Measurements from ENCODE around the gene ZC3H7A. TPM values are rescaled to one million over a fixed set of nuclear protein-coding genes. Genes with fewer than 3 reads are reported as not detected.
A peak's percentile ranks its signal among the peaks of the same experiment; 100 is the strongest.

The ZC3H7A gene
- total RNA-seq, 2 experiments from 2014 or later: 32.1 to 68.6 TPM

GRCh38 chr16:11795887-11796226, 1.2 kb downstream of the ZC3H7A start:
- no peak for DNase-seq (ENCODE audit: low spot score)
- H3K4me1 ChIP-seq (ENCODE audit: insufficient read depth, low read length, poor library complexity, severe bottlenecking): peaks cover 74% of the 10 kb centered on the region
- H3K4me3 ChIP-seq (ENCODE audit: low read depth, low read length, poor library complexity, severe bottlenecking): peak overlapping the region; percentile 92
- peaks cover 34% of the 10 kb centered on the region for H3K36me3 ChIP-seq (ENCODE audit: insufficient read depth, low read length)
- no peaks in the 10 kb centered on the region for H3K9me2 ChIP-seq (ENCODE audit: insufficient read depth, low read length)
- peaks cover 34% of the 10 kb centered on the region for H4K20me1 ChIP-seq (ENCODE audit: insufficient read depth, low read length)
- peak overlapping the region; percentile 97 for H3K4me2 ChIP-seq (ENCODE audit: low read length)
- no peak overlapping the region for H3K27ac ChIP-seq (ENCODE audit: low read depth, low read length, poor library complexity, severe bottlenecking)
- CTCF ChIA-PET (ENCODE audit: unreplicated experiment): interaction anchor here (0.6 kb wide), 1 partner anchor 228 kb away, joined by 4 read pairs; no protein-coding TSS in a partner anchor
- TF ChIP-seq, protein P1, sequence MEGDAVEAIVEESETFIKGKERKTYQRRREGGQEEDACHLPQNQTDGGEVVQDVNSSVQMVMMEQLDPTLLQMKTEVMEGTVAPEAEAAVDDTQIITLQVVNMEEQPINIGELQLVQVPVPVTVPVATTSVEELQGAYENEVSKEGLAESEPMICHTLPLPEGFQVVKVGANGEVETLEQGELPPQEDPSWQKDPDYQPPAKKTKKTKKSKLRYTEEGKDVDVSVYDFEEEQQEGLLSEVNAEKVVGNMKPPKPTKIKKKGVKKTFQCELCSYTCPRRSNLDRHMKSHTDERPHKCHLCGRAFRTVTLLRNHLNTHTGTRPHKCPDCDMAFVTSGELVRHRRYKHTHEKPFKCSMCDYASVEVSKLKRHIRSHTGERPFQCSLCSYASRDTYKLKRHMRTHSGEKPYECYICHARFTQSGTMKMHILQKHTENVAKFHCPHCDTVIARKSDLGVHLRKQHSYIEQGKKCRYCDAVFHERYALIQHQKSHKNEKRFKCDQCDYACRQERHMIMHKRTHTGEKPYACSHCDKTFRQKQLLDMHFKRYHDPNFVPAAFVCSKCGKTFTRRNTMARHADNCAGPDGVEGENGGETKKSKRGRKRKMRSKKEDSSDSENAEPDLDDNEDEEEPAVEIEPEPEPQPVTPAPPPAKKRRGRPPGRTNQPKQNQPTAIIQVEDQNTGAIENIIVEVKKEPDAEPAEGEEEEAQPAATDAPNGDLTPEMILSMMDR (conservative IDR thresholded peaks at IDR 0.05; ENCODE audit: low read length): no peak
- TF ChIP-seq EZH2phosphoT487 (IDR thresholded peaks at IDR 0.05; ENCODE audit: borderline replicate concordance, low read depth, low read length): no peak
- peaks cover 83% of the 10 kb centered on the region for H3K79me2 ChIP-seq (ENCODE audit: insufficient read depth, low read depth, low read length)
- POLR2A ChIA-PET: no interaction called here
- H2AFZ ChIP-seq (ENCODE audit: low read length): no peak overlapping the region
- intact Hi-C loops (cut with micrococcal nuclease; ENCODE audit: unreplicated experiment): loop anchor here (2.0 kb wide), 3 partner anchors 27 to 107 kb away; partner anchors contain the start of gene TXNDC11
- no peaks in the 10 kb centered on the region for H3K9me3 ChIP-seq (ENCODE audit: low read length)
- BruUV-seq (replicated peaks): no TSS peak

- no peak for TF ChIP-seq EZH2phosphoT487 (IDR thresholded peaks at IDR 0.05; ENCODE audit: borderline replicate concordance, low read depth, low read length)
- TF ChIP-seq, protein P1 (conservative IDR thresholded peaks at IDR 0.05; ENCODE audit: low read length): no peak
- Histone ChIP-seq H3K9me2 (ENCODE audit: insufficient read depth, low read length) (no peaks in the 10 kb centered on the region), H3K79me2 (ENCODE audit: insufficient read depth, low read depth, low read length) (peaks cover 89% of the 10 kb centered on the region), H3K4me2 (ENCODE audit: low read length) (peak overlapping the region; percentile 97), H3K4me3 (ENCODE audit: low read depth, low read length, poor library complexity, severe bottlenecking) (peak overlapping the region; percentile 92), H3K9me3 (ENCODE audit: low read length) (no peaks in the 10 kb centered on the region), H3K36me3 (ENCODE audit: insufficient read depth, low read length) (peaks cover 36% of the 10 kb centered on the region), H2AFZ (ENCODE audit: low read length) (no peak overlapping the region), H4K20me1 (ENCODE audit: insufficient read depth, low read length) (peaks cover 34% of the 10 kb centered on the region), H3K27ac (ENCODE audit: low read depth, low read length, poor library complexity, severe bottlenecking) (no peak overlapping the region), H3K4me1 (ENCODE audit: insufficient read depth, low read length, poor library complexity, severe bottlenecking) (peaks cover 70% of the 10 kb centered on the region)
- intact Hi-C loops (cut with micrococcal nuclease; ENCODE audit: unreplicated experiment): no loop called here
- no peak for DNase-seq (ENCODE audit: low spot score)
- CTCF ChIA-PET (ENCODE audit: unreplicated experiment): interaction anchor here (0.6 kb wide), 1 partner anchor 229 kb away, joined by 4 read pairs; no protein-coding TSS in a partner anchor
- no TSS peak for BruUV-seq (replicated peaks)
- POLR2A ChIA-PET: no interaction called here
Measured at GRCh38 chr16:11794996-11795886, 1.8 kb downstream of the ZC3H7A start.

DNA sequence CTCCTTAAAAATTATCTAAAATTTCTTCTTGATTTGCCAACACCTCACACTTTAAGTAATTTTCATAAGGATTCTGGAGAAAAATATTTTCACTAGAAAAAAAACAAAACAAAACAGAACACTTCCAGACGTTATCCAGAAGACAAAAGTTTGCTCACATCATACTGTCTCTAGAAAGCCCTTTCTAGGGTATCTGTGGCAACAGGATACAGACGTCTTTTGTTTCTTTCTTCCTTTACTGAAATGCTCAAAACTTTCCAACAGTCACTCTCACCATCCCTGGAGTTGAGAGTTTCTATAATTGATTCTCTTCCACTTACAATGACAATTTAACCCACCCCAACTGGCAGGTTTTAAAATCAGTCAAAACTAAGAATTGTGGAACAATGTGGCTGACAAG, 2.6 kb downstream of the ZC3H7A start:
- H3K9me3 ChIP-seq (ENCODE audit: low read length): no peaks in the 10 kb centered on the region
- no TSS peak for BruUV-seq (replicated peaks)
- ChIA-PET CTCF (ENCODE audit: unreplicated experiment) (no interaction called here), POLR2A (no interaction called here)
- peak overlapping the region; percentile 97 for H3K4me2 ChIP-seq (ENCODE audit: low read length)
- no peak for TF ChIP-seq EZH2phosphoT487 (IDR thresholded peaks at IDR 0.05; ENCODE audit: borderline replicate concordance, low read depth, low read length)
- peaks cover 42% of the 10 kb centered on the region for H3K36me3 ChIP-seq (ENCODE audit: insufficient read depth, low read length)
- DNase-seq (ENCODE audit: low spot score): no peak
- intact Hi-C loops (cut with micrococcal nuclease; ENCODE audit: unreplicated experiment): no loop called here
- no peak overlapping the region for H3K4me3 ChIP-seq (ENCODE audit: low read depth, low read length, poor library complexity, severe bottlenecking)
- H3K9me2 ChIP-seq (ENCODE audit: insufficient read depth, low read length): no peaks in the 10 kb centered on the region
- peaks cover 34% of the 10 kb centered on the region for H4K20me1 ChIP-seq (ENCODE audit: insufficient read depth, low read length)
- H3K4me1 ChIP-seq (ENCODE audit: insufficient read depth, low read length, poor library complexity, severe bottlenecking): peaks cover 62% of the 10 kb centered on the region
- H3K79me2 ChIP-seq (ENCODE audit: insufficient read depth, low read depth, low read length): peaks cover 89% of the 10 kb centered on the region
- no peak overlapping the region for H2AFZ ChIP-seq (ENCODE audit: low read length)
- no peak overlapping the region for H3K27ac ChIP-seq (ENCODE audit: low read depth, low read length, poor library complexity, severe bottlenecking)
